Measurements from ENCODE around the gene TIGD1.
"Not testable (repeated sequence)": the region's sequence is repeated elsewhere in the genome, so short reads cannot be mapped to it uniquely, and the experiment has no call there.

Gene TIGD1

GRCh38 chr2:232539298-232540231, 10.8 kb downstream of the TIGD1 start, which contains the start of gene CHRNG:
CHRNG (plus strand) TSS chr2:232539692; CDS start chr2:232539748, 56 bp downstream.
- no peak for DNase-seq (ENCODE audit: low read depth)

- no peak for DNase-seq (ENCODE audit: low read depth)
These were observed 11.7 kb downstream of the TIGD1 start for GRCh38 chr2:232538671-232539070.

GRCh38 chr2:232537499-232537898, 12.9 kb downstream of the TIGD1 start:
- DNase-seq (ENCODE audit: low read depth), result no peak

GRCh38 chr2:232537079-232537478, 13.3 kb downstream of the TIGD1 start:
- DNase-seq (ENCODE audit: low read depth), result no peak

GRCh38 chr2:232535761-232536530, 14.4 kb downstream of the TIGD1 start:
- no peak for DNase-seq (ENCODE audit: low read depth)

- no peak for DNase-seq (ENCODE audit: low read depth)
These were observed 15.3 kb downstream of the TIGD1 start for GRCh38 chr2:232534940-232535651.

GRCh38 chr2:232533944-232534710, 16.2 kb downstream of the TIGD1 start:
- no peak for DNase-seq (ENCODE audit: low read depth)

- DNase-seq (ENCODE audit: low read depth), result not testable (repeated sequence)
These were observed 17.5 kb downstream of the TIGD1 start for GRCh38 chr2:232532821-232533220.

- DNase-seq (ENCODE audit: low read depth), result no peak
These were observed 17.9 kb downstream of the TIGD1 start for GRCh38 chr2:232532419-232532818.

GRCh38 chr2:232530626-232531260, 19.6 kb downstream of the TIGD1 start:
- no peak for DNase-seq (ENCODE audit: low read depth)

- no peak for DNase-seq (ENCODE audit: low read depth)
These were observed 20.4 kb downstream of the TIGD1 start for GRCh38 chr2:232529806-232530547.

GRCh38 chr2:232528746-232529460, 21.5 kb downstream of the TIGD1 start:
- DNase-seq (ENCODE audit: low read depth), result no peak

- DNase-seq (ENCODE audit: low read depth), result no peak
These were observed 22.4 kb downstream of the TIGD1 start for GRCh38 chr2:232527905-232528470.

GRCh38 chr2:232526372-232526941, 23.9 kb downstream of the TIGD1 start:
- DNase-seq (ENCODE audit: low read depth), result no peak

GRCh38 chr2:232525791-232526371, 24.5 kb downstream of the TIGD1 start, which contains the start of gene CHRND:
CHRND (plus strand) TSS chr2:232526160; CDS start chr2:232526216, 56 bp downstream.
- DNase-seq (ENCODE audit: low read depth), result no peak

GRCh38 chr2:232525199-232525598, 25.2 kb downstream of the TIGD1 start:
- no peak for DNase-seq (ENCODE audit: low read depth)

- DNase-seq (ENCODE audit: low read depth), result no peak
These were observed 25.6 kb downstream of the TIGD1 start for GRCh38 chr2:232524771-232525170.

All from GM04504 (cell line).